Activated CD8-positive, alpha-beta memory T cell treated with anti-CD3 and anti-CD28 coated beads, Interleukin-2, amount 50 U/mL, for 1 hour (primary cell): Measurements from ENCODE around the gene CCL22.
"Not testable (repeated sequence)": the region's sequence is repeated elsewhere in the genome, so short reads cannot be mapped to it uniquely, and the experiment has no call there.

Experiments used
- DNase-seq: peaks from one replicate; pipeline ENCODE4 v3.0.0-alpha.2; 2020; ENCODE audit errors: extremely low read depth

Gene CCL22

GRCh38 chr16:57347858-57348257, 10.7 kb upstream of the CCL22 start:
- DNase-seq = no peak

GRCh38 chr16:57348327-57348726, 10.3 kb upstream of the CCL22 start:
- DNase-seq = no peak

GRCh38 chr16:57349212-57350031, 9.2 kb upstream of the CCL22 start:
- no peak for DNase-seq

GRCh38 chr16:57352636-57353047, 5.9 kb upstream of the CCL22 start:
- DNase-seq = no peak

GRCh38 chr16:57354311-57354710, 4.3 kb upstream of the CCL22 start:
- no peak for DNase-seq

- DNase-seq = no peak
Observed at GRCh38 chr16:57355898-57356414, 2.6 kb upstream of the CCL22 start.

GRCh38 chr16:57356547-57356946, 2.0 kb upstream of the CCL22 start:
- DNase-seq = no peak

GRCh38 chr16:57357330-57358085, 1.1 kb upstream of the CCL22 start:
- DNase-seq = no peak

- no peak for DNase-seq
Observed at GRCh38 chr16:57358086-57358420, 530 bp upstream of the CCL22 start.

- DNase-seq = no peak
Observed at GRCh38 chr16:57360321-57360935, 1.8 kb downstream of the CCL22 start.

GRCh38 chr16:57361404-57361803, 2.8 kb downstream of the CCL22 start:
- DNase-seq = no peak

GRCh38 chr16:57364143-57364542, 5.6 kb downstream of the CCL22 start:
- DNase-seq = no peak

- DNase-seq = no peak
Observed at GRCh38 chr16:57366544-57367040, 8.0 kb downstream of the CCL22 start.

GRCh38 chr16:57367116-57367752, 8.7 kb downstream of the CCL22 start:
- DNase-seq = no peak

GRCh38 chr16:57371494-57372371, 13.2 kb downstream of the CCL22 start:
- DNase-seq = no peak

- DNase-seq = no peak
Observed at GRCh38 chr16:57372372-57373116, 14.0 kb downstream of the CCL22 start, which contains the start of gene CX3CL1. CX3CL1 (plus strand) TSS chr16:57372490; CDS start chr16:57372569, 79 bp downstream.

GRCh38 chr16:57373117-57373947, 14.7 kb downstream of the CCL22 start:
- no peak for DNase-seq

- DNase-seq = no peak
Observed at GRCh38 chr16:57374067-57374534, 15.5 kb downstream of the CCL22 start.

- not testable (repeated sequence) for DNase-seq
Observed at GRCh38 chr16:57374925-57375465, 16.4 kb downstream of the CCL22 start.
